ENCODE data around the gene CEP170B.

DNA sequence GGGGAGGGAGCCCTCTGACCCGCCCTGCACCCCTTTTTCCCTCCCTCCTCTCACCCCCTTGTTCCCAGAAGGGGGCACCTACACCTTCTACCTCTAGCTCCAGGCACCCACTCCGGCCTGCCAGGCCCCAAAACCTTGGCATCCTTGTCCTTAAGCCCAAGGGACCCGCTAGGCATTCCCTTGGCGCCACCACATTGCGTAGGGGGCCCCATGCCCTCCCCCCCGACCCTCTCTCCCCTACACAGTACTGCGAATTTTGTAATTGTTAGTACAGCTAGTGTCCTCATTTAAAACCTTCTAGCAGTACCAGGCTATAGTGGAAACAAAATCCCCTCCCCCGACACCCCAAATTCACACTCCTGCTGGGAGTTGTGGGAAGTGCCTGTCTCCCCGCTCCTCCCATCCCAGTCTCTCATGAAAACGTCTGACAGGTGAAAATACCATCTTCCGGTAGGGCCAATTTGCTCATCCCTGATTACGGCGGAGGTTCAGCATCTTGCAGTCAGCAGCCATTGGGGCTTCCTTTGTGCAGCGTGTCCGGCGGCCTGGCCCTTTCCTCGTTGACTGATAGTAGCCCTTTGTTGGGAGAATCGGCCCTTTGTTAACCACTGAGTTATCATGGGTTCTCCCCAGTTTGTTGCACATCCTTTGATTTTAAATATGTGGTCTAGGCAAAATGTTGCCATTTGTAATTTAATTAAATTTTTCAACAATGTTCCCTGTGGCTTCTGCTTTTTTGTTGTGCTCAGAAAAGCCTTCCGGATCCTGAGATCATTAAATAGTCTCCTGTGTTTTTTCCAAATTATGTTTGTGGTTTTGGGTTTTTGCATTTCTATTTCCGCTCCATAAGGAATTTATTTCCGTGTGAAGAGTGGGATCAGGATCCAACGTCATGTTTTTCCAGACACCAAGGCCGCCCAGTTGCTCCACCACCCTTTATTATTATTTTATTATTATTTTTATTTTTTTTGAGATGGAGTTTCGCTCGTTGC lies 7.9 kb upstream of the CEP170B start:
- TF ChIP-seq, protein P1, sequence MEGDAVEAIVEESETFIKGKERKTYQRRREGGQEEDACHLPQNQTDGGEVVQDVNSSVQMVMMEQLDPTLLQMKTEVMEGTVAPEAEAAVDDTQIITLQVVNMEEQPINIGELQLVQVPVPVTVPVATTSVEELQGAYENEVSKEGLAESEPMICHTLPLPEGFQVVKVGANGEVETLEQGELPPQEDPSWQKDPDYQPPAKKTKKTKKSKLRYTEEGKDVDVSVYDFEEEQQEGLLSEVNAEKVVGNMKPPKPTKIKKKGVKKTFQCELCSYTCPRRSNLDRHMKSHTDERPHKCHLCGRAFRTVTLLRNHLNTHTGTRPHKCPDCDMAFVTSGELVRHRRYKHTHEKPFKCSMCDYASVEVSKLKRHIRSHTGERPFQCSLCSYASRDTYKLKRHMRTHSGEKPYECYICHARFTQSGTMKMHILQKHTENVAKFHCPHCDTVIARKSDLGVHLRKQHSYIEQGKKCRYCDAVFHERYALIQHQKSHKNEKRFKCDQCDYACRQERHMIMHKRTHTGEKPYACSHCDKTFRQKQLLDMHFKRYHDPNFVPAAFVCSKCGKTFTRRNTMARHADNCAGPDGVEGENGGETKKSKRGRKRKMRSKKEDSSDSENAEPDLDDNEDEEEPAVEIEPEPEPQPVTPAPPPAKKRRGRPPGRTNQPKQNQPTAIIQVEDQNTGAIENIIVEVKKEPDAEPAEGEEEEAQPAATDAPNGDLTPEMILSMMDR (IDR thresholded peaks at IDR 0.05), result no peak
- TF ChIP-seq POLR2A (IDR thresholded peaks at IDR 0.05), result no peak
